NCI-H2029 (cell line): ENCODE results near the gene FGF3.

ENCODE experiments used
- DNase-seq: peaks from one replicate; lab custom pipeline; 2025; lab: John Stamatoyannopoulos, UW

FGF3 gene

GRCh38 chr11:69818603-69819441, at the start of gene FGF3:
Gene FGF3 (minus strand): TSS chr11:69819416. CDS start chr11:69818933, 483 bp downstream.
- no peak for DNase-seq

- DNase-seq, result no peak
Measured at GRCh38 chr11:69868871-69869270, 49.7 kb upstream of the FGF3 start.

GRCh38 chr11:69868006-69868810, 49.0 kb upstream of the FGF3 start:
- DNase-seq, result no peak

GRCh38 chr11:69867076-69868005, 48.1 kb upstream of the FGF3 start:
- no peak for DNase-seq

- no peak for DNase-seq
Measured at GRCh38 chr11:69866648-69867047, 47.4 kb upstream of the FGF3 start.

GRCh38 chr11:69865707-69866106, 46.5 kb upstream of the FGF3 start:
- DNase-seq, result no peak

- no peak for DNase-seq
Measured at GRCh38 chr11:69864686-69865661, 45.8 kb upstream of the FGF3 start.

- no peak for DNase-seq
Measured at GRCh38 chr11:69863544-69864200, 44.5 kb upstream of the FGF3 start.

- DNase-seq, result no peak
Measured at GRCh38 chr11:69862797-69863543, 43.8 kb upstream of the FGF3 start.

GRCh38 chr11:69862331-69862771, 43.1 kb upstream of the FGF3 start:
- DNase-seq, result no peak

GRCh38 chr11:69861901-69862300, 42.7 kb upstream of the FGF3 start:
- DNase-seq, result no peak

- DNase-seq, result no peak
Measured at GRCh38 chr11:69860796-69861445, 41.7 kb upstream of the FGF3 start.

GRCh38 chr11:69860244-69860643, 41.0 kb upstream of the FGF3 start:
- no peak for DNase-seq

GRCh38 chr11:69859275-69859934, 40.2 kb upstream of the FGF3 start:
- DNase-seq, result no peak

GRCh38 chr11:69855421-69855820, 36.2 kb upstream of the FGF3 start:
- DNase-seq, result no peak

- DNase-seq, result no peak
Measured at GRCh38 chr11:69854713-69855112, 35.5 kb upstream of the FGF3 start.

- no peak for DNase-seq
Measured at GRCh38 chr11:69852056-69852455, 32.8 kb upstream of the FGF3 start.

- DNase-seq, result no peak
Measured at GRCh38 chr11:69848201-69848600, 29.0 kb upstream of the FGF3 start.
